HG03159 (cell line): ENCODE data around the gene ZNF497.
"Not testable (repeated sequence)": the region's sequence is repeated elsewhere in the genome, so short reads cannot be mapped to it uniquely, and the experiment has no call there.

Experiments
- ATAC-seq: cut with Tn5 transposase; IDR thresholded peaks from one replicate; pipeline ENCODE4 v1.9.1; 2021; ENCODE audit warnings: mild to moderate bottlenecking, moderate library complexity; ENCODE audit not compliant: unreplicated experiment

ZNF497 gene

DNA sequence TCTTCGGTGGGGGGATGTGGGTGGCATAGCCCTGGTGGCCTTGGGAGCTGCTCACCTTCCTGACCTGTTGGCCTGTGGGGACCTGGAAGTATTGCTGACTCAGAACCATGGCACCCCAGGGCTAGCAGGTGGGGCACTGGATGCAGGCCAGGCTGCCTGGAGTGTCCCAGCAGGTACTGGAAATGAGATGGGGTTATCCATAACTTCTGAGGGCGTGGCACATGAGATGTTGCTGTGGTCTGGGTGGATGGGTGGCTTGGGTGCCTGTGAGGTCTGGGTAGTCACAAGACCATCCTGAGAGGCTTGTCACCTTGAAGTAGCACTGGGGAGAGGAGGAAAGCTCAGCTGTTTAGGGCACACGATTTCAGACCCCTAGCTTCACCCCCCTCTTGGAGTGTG, 32.3 kb upstream of the ZNF497 start:
- ATAC-seq = no peak

DNA sequence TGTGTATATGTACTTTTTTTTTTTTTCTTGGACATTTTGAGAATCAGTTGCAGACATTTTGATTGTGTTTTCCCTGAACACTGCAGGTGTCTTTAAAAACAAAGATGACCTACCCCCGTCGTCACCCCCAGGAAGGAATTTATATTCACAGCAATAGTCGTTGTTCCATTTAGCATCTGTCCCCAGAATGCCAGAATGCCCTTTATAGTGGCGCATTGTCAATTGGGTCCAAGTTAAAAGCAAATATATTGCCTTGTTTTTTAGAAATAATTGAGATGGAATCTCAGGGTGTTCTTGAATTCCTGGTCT, 31.1 kb upstream of the ZNF497 start:
- no peak for ATAC-seq

DNA sequence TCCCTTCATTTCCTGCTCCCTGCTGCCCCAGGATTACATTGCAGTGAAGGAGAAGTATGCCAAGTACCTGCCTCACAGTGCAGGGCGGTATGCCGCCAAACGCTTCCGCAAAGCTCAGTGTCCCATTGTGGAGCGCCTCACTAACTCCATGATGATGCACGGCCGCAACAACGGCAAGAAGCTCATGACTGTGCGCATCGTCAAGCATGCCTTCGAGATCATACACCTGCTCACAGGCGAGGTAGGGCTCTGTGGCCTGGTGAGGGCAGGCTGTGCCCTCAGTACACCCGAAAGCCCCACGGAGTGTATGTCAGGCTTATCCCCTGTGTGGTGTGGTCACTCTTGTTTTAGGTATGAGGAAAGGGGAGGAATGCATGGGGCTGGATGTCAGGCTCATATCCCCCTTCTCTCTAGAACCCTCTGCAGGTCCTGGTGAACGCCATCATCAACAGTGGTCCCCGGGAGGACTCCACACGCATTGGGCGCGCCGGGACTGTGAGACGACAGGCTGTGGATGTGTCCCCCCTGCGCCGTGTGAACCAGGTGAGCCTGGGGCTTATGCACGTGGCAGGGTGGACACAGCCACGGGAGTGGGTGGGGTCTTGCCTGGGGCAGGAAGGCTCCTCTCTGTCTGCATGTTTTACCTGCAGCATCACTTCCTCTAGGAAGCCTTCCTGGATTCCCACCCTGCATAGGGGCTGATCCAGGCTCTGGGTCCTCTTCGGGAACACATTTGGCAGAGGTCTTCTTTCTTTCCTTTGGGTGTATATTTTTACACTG, 30.6 kb upstream of the ZNF497 start:
- ATAC-seq = no peak

DNA sequence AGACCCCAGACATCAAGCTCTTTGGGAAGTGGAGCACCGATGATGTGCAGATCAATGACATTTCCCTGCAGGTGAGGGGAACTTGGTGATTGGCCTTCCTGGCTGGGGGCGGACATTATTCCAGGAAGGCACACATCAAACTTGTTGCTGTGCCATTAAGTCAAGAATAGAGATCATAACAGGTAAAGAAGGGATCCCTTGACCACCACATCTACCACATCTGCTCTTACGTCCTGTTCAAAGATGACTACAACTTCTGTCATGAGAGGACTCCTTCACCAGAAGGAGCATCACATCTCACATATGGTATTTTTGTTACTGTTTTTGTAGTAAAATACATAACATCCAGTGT, 25.6 kb upstream of the ZNF497 start:
- no peak for ATAC-seq

DNA sequence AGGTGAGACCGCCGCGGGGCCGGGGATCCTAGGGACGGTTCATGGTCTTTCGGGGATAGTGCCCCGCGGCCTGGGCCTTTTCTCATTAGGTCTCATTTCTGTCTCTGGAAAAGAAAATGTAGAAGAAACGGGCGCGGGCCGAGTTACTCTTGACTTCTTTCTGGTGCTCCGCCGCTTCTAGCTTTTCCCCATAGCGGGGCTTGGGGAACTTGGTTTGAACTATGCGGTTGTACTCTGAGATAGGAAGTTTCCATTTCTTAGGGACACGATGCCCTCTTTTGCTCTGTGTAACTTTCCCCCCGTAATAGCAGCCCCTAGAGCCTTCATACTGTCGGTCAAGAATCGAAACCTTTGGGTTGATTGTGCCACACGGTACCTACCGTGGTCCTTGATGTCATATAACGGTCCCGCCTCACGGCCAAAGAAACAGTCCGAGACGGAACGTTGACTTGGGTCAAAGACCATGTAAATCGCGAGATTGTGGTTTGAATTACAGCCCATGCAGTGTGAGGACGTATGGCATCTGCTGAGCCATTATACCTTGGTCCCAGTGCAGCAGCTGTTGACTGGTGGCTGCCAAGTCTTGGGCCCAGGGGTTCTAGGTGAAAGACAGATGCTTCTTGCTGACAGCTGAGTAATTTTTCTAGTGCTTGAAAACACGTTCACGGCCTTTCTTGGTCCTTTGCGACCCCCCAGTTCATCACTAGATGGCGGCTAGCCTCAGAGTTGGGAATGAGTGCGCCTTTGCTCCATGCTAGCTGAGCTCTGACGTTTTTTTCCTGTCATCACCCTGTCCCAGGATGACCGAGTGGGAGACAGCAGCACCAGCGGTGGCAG, 25.0 kb upstream of the ZNF497 start:
- ATAC-seq = no peak

DNA sequence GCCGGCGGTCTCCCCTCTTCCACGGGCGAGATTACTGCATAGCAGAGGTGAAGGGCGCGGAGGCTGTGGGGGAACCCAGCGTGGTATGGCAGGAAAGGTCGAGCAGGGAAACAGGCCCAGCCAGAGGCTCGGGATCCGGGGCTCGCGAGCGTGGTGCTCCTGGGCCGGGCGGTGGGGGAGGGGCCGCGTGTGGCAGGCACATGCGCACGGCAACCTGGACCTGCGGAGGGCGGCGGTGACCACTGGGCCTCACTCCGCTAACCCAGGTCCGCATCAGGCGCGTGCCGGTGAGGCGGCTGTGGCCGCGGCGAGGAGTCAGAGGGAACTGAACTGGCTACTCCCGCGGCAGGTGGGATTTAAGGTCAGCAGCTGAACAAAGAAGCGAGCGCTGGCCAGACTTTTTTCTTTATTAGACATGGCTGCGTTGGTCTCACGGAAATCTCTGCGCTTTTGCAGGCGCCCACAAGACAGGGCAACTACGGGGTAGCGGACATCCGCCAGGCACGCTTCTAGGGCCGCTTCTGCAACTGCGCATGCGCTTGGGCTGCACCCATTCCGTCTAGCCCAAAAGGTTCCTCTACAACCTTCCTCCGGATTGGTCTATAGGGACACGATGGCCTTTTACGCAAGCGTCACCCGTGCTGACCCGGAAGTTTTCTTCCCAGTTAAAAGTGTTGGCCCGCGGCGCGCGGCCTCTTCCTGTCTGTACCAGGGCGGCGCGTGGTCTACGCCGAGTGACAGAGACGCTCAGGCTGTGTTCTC, 24.2 kb upstream of the ZNF497 start, which contains the start of gene RPS5:
RPS5 (plus strand) TSS at position 694 of the 762 bp plus-strand sequence. CDS start 869 bp downstream, outside the sequence.
- ATAC-seq = peak; percentile 81

DNA sequence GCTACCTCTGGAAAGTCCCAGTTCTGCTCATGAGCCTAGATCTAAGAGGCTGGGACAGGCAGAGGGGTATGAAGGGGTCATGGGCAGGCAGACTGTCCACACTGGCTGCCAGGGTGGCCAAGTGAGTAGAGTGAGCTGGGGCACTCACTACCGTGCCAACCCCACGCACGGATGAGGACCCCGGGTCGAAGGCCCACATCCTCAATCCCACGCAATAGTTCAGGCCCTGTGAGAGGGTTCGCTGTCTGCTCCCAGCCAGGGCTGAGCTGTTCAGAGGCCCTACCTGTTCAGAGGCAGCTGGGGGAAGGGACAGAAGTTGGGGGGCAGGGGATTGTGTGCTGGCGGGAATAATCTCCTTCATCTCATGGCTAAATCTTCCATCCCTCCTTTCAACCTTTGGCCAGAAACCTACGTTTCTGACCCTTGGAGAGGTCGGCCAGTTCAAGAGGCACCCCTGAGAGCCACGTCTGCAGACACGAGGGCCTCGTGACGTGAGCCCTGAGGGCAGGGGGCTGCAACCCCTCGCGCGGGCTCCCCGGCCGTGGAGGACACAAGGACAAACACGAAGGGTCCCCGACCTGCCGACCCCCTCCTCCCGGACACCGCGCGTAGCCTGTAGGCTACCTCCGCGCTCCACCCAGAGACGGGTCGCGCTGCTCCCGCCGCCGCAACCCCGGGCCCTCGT, 23.5 kb upstream of the ZNF497 start:
- ATAC-seq = peak; percentile 10

DNA sequence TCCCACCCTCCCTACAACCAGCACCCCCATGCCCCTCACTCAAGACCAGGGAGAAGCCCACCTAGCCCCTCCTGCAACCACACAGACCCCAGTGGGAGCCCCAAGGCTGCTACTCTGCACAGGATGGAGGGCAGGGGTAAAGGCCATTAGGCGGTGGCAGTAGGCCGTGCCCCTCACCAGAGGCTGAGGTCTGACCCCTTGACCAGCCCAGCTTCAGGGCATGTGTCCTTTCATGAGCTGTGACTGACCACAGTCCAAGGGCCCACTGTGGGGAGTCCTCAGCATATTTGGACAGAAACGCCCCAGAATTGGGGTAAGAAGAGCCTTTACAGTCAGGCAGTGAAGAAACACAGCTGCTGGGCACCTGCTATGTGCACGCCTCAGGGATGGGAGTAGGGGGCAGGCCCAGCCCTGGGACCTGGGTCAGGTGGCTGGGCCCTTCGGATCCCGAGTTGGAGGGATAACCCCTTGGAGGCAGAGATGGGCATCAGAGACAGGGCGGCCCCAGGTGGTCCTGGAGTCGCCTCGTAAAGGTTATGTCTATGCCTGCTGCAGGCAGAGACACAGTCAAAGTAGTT, 22.9 kb upstream of the ZNF497 start:
- no peak for ATAC-seq

DNA sequence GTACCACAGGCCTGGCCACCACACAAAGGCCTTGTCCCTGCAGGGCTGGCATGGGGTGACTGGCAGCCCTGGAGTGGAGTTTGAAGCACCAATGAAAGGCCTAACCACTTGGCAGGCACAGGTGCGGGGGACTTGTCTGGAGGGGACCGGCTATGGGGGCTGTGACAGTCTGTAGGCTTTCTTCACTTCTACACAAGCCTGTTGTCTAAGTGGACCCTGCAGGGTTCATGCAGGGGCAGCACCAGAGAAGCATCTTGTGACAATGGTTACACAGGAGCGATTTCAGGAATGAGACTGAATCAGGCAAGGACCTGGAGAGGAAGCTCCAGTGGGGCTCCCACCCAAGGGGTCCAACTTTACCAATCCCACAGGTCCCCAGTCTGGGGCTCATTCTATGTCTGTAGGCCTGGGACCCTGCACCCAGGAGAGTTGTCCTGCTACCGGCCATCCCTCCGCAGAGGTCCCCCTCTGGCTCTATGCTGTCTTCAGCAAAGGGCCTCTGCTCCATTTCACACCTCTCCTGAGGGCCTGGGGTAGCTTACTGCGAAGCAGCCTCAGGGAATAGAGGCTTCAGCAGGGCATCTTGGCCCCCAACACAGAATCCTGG, 20.5 kb upstream of the ZNF497 start:
- ATAC-seq = no peak

DNA sequence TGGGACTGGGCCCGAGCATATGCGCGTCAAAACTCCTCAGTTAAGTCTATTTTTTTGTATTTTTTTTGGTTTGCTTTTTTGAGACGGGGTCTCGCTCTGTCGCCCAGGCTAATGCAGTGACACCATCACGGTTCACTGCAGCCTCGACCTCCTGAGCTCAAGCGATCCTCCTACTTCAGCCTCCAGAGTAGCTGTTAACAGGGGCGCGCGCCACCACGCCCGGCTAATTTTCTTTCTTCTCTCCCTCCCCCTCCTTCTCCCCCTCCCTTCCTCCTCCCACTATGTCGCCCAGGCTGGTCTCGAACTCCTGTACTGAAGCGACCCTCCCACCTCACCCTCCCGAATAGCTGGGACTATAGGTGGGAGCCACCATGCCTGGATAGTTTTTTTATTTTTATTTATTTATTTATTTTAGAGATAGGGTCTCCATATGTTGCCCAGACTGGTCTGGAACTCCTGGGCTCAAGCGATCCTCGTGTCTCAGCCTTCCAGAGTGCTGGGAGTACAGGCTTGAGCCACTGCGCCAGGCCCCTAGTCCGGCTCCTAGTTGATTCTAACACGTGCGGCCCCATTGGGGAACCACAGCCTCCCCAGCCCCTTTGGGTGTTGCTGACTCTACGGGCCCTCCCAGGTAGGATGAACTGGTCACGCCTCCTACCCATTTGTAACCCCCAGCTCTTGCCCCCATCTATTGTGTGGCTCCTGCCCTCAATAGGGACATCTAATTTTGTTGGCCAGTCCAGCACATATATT, 19.1 kb upstream of the ZNF497 start:
- ATAC-seq = no peak

DNA sequence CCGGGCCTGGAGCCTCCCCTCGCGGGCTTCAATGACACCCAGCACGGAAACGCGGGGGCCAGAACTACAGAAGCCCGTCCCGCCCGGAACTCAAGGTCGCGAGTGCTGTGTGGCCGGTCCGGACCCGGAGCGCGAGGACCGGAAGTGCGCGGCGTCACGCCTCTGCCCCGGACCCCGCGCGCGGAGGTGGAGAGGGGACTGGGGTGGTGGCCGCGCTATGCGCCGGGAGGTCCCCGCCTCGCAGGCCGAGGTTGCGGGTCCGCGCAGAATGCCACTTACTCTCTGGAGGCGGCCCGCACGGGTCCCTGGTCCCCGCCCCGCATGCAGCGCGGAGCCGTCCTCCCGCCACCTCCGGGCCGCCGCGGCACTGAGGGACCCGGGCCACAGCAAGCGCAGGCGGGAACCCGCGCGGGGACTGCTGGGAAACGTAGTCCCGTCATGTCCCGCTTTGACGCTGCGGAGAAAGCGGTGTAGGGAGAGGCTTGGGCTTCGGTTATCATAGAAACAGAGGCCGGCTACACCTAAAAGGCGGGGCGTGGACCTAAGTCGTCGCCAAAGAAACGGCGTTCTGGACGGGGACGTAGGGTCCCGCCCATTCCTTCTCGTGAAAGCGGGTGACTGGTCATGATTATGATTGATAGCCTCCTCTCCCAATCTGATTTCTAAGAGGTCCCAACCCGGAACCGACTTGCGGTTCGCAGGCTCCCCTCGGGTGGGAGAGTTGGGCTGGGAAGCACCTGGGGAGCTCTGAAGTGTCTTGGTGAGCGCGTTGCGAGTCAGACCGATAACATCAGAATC, 18.3 kb upstream of the ZNF497 start, which contains the start of gene ZNF837:
ZNF837 (minus strand) TSS at position 369 of the 798 bp plus-strand sequence. CDS start 11,698 bp downstream, outside the sequence.
- peak; percentile 81 for ATAC-seq

DNA sequence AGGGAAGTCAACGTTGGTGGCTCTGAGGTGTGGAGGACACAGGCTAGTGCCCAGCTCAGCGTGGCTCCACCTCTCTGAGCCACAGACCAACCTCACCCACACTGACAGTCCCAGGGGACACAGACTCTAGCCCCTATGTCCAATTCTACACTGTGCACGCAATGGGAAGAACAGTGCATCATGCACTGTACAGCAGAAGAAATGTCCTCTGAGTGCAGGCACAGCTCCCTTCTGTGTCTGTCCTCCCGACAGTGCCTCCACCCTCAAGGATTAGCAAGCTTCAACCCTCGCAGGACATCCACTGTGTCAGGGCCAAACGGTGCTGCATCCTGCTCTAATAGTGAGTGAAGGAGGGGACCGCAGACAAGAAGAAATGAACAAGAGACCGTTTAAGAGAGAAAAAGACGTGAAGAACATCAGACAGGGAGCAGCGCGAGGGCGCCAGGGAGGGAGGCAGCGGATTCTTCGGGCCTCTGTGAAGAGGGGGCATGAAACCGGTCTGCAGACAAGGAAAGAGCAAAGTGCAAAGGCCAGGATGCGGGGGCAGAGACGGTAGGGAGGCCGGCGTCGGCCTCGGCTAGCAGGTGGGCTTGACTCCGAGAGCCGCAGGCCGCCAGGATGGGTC, 17.6 kb upstream of the ZNF497 start:
- no peak for ATAC-seq

DNA sequence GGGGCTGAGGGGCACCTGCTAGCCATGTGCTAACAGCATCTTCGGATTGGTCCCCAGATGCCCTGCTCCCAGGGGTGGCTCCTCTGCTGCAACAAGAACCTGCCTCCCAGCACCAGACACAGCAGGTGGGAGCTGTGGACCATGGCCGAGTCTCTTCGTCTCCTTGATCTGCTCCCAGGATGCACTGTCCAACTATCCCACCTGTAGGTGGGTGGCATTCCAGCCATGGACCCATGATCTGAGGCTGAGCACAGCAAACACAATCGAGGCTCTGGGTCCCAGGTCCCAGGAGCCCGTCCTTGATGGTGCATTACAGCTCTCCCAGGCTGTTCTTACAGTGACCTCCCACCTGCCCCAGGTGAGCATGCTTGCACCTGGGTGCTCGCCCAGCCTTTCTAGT, 16.7 kb upstream of the ZNF497 start:
- ATAC-seq = no peak

DNA sequence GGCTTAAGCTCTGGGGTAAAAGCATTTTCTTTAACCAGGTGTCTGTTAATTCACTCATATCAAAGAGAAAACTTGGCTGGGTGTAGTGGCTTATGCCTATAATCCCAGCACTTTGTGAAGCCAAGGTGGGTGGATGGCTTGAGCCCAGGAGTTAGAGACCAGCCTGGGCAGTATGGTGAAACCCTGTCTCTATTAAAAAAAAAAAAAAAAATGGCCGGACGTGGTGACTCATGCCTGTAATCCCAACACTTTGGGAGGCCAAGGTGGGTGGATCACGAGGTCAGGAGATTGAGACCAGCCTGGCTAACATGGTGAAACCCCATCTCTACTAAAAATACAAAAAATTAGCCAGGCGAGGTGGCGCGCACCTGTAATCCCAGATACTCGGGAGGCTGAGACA, 14.2 kb upstream of the ZNF497 start:
- not testable (repeated sequence) for ATAC-seq

DNA sequence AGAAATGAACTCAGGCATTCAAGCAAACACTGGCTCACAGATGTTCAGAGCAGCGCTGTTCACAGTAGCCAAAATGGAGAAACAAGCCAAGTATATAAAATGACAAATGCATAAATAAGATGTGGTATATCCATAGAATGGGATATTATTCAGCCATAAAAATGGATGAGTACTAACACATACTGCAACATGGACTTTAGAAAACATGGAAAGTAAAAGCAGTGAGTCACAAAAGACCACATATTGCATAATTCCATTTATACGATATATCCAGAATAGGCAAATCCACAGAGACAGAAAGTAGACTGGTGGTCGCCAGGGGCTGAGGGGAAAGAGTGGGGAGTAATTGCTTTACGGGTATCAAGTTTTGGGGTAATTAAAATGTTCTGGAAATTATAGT, 11.6 kb upstream of the ZNF497 start:
- ATAC-seq = no peak

DNA sequence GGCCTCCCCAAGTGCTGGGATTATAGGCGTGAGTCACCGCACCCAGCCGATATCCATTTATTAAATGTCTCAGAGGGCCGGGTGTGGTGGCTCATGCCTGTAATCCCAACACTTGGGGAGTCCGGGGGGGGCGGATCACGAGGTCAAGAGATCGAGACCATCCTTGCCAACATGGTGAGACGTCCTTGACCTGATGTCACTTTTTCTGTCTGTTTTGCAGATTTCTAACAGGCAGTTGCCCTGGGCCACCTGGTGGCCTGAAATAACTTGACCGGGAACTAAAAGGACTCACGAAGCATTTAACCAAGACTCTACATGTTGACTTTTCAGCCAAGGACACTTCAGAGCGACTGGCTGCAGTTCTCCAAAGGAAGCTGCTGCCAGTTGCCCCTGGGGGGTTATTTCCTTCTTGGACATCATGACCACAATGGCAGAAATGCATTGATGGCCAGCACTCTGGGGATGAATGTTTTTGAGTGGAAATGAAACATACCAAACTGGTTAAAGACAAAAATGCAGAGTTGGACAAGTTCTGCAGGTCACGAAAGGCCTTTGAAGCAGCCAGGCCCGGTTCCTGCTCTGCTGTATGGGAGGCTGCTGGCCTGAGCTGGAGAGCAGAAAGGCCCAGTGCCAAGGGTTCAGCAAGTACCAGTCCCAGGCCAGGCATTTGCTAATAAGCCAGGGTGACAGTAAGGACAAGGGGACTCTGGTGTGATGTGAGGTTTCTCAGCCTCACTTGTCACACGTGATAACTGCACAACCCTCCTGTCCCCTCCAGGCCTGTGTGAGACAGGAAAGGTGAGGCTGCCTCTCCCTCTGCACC, 10.0 kb upstream of the ZNF497 start:
- no peak for ATAC-seq
